ENCODE results near the gene ISCU.

GRCh38 chr12:108559007-108559655, 3.3 kb upstream of the ISCU start:
- TF ChIP-seq, protein P1, sequence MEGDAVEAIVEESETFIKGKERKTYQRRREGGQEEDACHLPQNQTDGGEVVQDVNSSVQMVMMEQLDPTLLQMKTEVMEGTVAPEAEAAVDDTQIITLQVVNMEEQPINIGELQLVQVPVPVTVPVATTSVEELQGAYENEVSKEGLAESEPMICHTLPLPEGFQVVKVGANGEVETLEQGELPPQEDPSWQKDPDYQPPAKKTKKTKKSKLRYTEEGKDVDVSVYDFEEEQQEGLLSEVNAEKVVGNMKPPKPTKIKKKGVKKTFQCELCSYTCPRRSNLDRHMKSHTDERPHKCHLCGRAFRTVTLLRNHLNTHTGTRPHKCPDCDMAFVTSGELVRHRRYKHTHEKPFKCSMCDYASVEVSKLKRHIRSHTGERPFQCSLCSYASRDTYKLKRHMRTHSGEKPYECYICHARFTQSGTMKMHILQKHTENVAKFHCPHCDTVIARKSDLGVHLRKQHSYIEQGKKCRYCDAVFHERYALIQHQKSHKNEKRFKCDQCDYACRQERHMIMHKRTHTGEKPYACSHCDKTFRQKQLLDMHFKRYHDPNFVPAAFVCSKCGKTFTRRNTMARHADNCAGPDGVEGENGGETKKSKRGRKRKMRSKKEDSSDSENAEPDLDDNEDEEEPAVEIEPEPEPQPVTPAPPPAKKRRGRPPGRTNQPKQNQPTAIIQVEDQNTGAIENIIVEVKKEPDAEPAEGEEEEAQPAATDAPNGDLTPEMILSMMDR (IDR thresholded peaks at IDR 0.05): no peak
- TF ChIP-seq POLR2A (IDR thresholded peaks at IDR 0.05): no peak

Measured in thyroid gland (tissue), 4 donors.